ENCODE measurements around the gene DUSP15. TPM values are rescaled to one million over a fixed set of nuclear protein-coding genes. Genes with fewer than 3 reads are reported as not detected.

The DUSP15 gene
- total and polyA plus RNA-seq, 5 donors from 2014 or later, result not detected

DNA sequence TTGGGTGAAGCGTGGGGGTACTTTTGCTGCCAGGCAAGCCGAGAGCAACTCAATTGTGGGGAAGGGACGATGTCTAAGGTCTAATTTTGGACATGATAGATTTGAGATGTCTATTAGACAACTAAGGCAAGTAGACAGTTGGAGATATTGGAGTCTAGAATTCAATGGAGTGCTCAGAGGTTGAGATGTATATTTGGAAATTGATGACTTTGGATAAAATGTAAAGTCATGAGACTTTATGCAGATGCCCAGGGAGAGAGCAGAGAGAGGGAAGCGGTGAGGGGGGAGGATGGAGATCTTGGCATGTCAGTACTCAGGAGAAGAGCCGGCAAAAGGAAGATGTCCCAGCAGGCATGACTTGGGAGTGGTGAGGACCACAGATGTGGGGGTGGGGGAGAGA, 44.3 kb downstream of the DUSP15 start:
- no peak for DNase-seq
- peaks cover 6% of the 10 kb centered on the region for H3K4me1 ChIP-seq (ENCODE audit: control insufficient read depth, insufficient read depth, low read length, poor library complexity, severe bottlenecking)
- H3K27ac Mint-ChIP-seq, result no peak overlapping the region
- H3K27ac ChIP-seq (ENCODE audit: insufficient read depth, low read length, poor library complexity, severe bottlenecking), result no peak overlapping the region
- H3K27me3 Mint-ChIP-seq, result no peaks in the 10 kb centered on the region
- no peak overlapping the region for H3K4me3 Mint-ChIP-seq
- H3K9me3 ChIP-seq (ENCODE audit: control insufficient read depth in 2 of 2, low read length in 2 of 2), result no peaks in the 10 kb centered on the region
- peaks cover 0 to 13% (median 1%) of the 10 kb centered on the region in 4 donors for H3K4me1 Mint-ChIP-seq
- no peaks in the 10 kb centered on the region for H3K9me3 Mint-ChIP-seq
- no peaks in the 10 kb centered on the region for H3K36me3 ChIP-seq (ENCODE audit: control insufficient read depth, insufficient read depth, low read length)
- H3K4me3 ChIP-seq (ENCODE audit: low read depth, low read length), result no peak overlapping the region
- no peak for ATAC-seq (ENCODE audit: low read depth in 2 of 2)
- no peaks in the 10 kb centered on the region for H3K27me3 ChIP-seq (ENCODE audit: control insufficient read depth, insufficient read depth, low read length)
- no peaks in the 10 kb centered on the region for H3K36me3 Mint-ChIP-seq

DNA sequence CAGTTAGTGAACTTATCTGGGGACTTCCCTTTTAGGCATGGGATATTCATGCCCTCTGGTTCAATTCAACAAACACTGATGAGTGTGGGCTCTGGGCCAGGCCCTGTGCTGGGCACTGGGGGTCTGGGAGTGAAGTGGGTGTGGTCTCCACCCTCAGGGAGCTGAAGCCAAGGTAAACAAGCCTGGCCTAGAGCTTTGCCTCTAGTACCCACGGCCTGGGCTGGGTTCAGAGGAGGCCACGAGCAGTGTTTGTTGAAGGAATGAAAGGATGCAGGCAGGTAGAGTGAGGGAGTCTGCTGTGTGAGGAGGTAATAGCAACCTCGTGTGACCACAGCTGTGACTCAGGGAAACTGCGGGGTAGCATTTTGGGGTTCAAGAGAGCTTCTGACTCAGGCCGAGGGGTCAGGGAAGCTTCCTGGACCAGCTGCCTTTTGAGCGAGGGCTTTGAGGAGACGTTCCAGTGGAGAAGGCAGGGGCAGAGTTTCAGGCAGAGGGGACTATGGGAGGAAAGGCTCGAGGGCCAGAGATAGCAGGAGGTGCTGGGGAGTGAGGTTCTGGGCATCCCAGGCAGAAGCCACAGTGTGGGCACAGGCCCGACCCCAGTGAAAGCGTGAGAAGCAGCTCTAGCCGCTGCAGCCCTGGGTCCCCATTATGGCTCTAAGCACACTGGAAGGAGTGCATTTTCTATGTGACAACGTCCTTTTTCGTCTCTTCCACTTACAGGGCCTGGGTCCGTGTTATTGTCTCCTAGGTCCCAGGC, 45.6 kb downstream of the DUSP15 start:
- no peak for ATAC-seq (ENCODE audit: low read depth in 2 of 2)
- Histone ChIP-seq H3K9me3 (ENCODE audit: control insufficient read depth in 2 of 2, low read length in 2 of 2) (no peaks in the 10 kb centered on the region), H3K27ac (ENCODE audit: insufficient read depth, low read length, poor library complexity, severe bottlenecking) (no peak overlapping the region), H3K4me1 (ENCODE audit: control insufficient read depth, insufficient read depth, low read length, poor library complexity, severe bottlenecking) (peaks cover 6% of the 10 kb centered on the region), H3K4me3 (ENCODE audit: low read depth, low read length) (no peak overlapping the region), H3K27me3 (ENCODE audit: control insufficient read depth, insufficient read depth, low read length) (no peaks in the 10 kb centered on the region), H3K36me3 (ENCODE audit: control insufficient read depth, insufficient read depth, low read length) (no peaks in the 10 kb centered on the region)
- H3K36me3 Mint-ChIP-seq, result no peaks in the 10 kb centered on the region
- DNase-seq, result no peak
- no peaks in the 10 kb centered on the region for H3K9me3 Mint-ChIP-seq
- no peak overlapping the region for H3K4me3 Mint-ChIP-seq
- H3K27me3 Mint-ChIP-seq, result no peaks in the 10 kb centered on the region
- peaks cover 0 to 13% (median 1%) of the 10 kb centered on the region in 4 donors for H3K4me1 Mint-ChIP-seq
- no peak overlapping the region for H3K27ac Mint-ChIP-seq

DNA sequence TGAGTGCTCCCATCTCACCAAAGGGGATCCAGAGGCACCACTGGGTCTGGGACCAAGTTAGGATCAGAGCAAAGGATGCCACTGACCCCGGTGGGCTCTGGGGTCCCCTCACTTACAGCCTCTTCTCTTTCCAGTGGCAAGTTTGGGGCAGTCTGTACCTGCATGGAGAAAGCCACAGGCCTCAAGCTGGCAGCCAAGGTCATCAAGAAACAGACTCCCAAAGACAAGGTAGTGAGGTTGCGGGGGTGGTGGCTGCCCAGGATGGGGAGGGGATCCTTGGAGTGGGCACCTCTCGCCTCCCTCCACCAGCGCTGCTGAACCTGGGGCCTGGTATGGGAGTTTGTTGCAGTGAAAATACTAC, 46.2 kb downstream of the DUSP15 start:
- H3K36me3 Mint-ChIP-seq, result no peaks in the 10 kb centered on the region
- DNase-seq, result no peak
- ATAC-seq (ENCODE audit: low read depth in 2 of 2), result no peak
- H3K27me3 Mint-ChIP-seq, result no peaks in the 10 kb centered on the region
- H3K9me3 Mint-ChIP-seq, result no peaks in the 10 kb centered on the region
- H3K27me3 ChIP-seq (ENCODE audit: control insufficient read depth, insufficient read depth, low read length), result no peaks in the 10 kb centered on the region
- peaks cover 6% of the 10 kb centered on the region for H3K4me1 ChIP-seq (ENCODE audit: control insufficient read depth, insufficient read depth, low read length, poor library complexity, severe bottlenecking)
- H3K4me1 Mint-ChIP-seq, result peaks cover 0 to 13% (median 1%) of the 10 kb centered on the region in 4 donors
- no peak overlapping the region for H3K27ac ChIP-seq (ENCODE audit: insufficient read depth, low read length, poor library complexity, severe bottlenecking)
- H3K36me3 ChIP-seq (ENCODE audit: control insufficient read depth, insufficient read depth, low read length), result no peaks in the 10 kb centered on the region
- no peak overlapping the region for H3K4me3 ChIP-seq (ENCODE audit: low read depth, low read length)
- H3K4me3 Mint-ChIP-seq, result no peak overlapping the region
- H3K27ac Mint-ChIP-seq, result no peak overlapping the region
- no peaks in the 10 kb centered on the region for H3K9me3 ChIP-seq (ENCODE audit: control insufficient read depth in 2 of 2, low read length in 2 of 2)

DNA sequence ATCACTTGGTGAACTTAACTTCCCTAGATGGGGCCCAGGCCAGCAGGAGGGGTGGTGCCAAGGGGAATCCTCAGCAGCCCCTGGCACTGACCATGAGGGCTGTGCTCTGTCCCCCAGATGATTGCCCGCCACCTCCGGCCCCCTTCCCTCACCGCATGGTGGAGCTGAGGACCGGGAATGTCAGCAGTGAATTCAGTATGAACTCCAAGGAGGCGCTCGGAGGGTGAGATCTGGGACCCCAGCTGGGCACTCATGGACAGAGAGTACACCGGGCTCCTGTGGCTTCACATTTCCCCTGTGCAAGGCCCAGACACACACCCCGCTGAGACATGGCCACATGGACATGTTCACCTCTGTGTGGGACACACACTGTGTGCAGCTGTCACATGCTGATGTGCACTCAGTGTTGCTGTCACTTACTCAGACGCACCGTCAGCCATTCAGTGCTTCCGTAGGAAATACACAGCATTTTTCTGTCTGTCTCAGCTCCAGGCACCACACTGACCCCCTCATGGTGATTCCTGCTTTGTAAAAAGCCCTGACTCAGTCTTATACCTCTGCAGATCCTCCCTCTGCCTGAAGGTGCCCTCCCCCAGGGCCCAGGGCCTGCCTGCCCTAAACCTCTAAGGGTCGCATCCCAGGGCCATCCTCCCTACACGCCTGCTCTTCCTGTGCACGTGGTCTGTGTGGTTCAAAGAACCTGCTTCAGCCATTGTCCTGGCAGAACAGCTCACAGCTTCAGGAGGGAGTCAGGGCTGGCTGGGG, 46.8 kb downstream of the DUSP15 start:
- Mint-ChIP-seq H3K27me3 (no peaks in the 10 kb centered on the region), H3K36me3 (no peaks in the 10 kb centered on the region), H3K27ac (no peak overlapping the region), H3K4me1 (peaks cover 0 to 13% (median 1%) of the 10 kb centered on the region in 4 donors), H3K9me3 (no peaks in the 10 kb centered on the region), H3K4me3 (peak overlapping the region in 1 of 4 donors; percentile 60)
- H3K36me3 ChIP-seq (ENCODE audit: control insufficient read depth, insufficient read depth, low read length), result no peaks in the 10 kb centered on the region
- DNase-seq (no peak), ATAC-seq (ENCODE audit: low read depth in 2 of 2) (no peak)
- H3K27me3 ChIP-seq (ENCODE audit: control insufficient read depth, insufficient read depth, low read length), result no peaks in the 10 kb centered on the region
- H3K9me3 ChIP-seq (ENCODE audit: control insufficient read depth in 2 of 2, low read length in 2 of 2), result no peaks in the 10 kb centered on the region
- no peak overlapping the region for H3K27ac ChIP-seq (ENCODE audit: insufficient read depth, low read length, poor library complexity, severe bottlenecking)
- H3K4me1 ChIP-seq (ENCODE audit: control insufficient read depth, insufficient read depth, low read length, poor library complexity, severe bottlenecking), result peaks cover 6% of the 10 kb centered on the region
- no peak overlapping the region for H3K4me3 ChIP-seq (ENCODE audit: low read depth, low read length)

DNA sequence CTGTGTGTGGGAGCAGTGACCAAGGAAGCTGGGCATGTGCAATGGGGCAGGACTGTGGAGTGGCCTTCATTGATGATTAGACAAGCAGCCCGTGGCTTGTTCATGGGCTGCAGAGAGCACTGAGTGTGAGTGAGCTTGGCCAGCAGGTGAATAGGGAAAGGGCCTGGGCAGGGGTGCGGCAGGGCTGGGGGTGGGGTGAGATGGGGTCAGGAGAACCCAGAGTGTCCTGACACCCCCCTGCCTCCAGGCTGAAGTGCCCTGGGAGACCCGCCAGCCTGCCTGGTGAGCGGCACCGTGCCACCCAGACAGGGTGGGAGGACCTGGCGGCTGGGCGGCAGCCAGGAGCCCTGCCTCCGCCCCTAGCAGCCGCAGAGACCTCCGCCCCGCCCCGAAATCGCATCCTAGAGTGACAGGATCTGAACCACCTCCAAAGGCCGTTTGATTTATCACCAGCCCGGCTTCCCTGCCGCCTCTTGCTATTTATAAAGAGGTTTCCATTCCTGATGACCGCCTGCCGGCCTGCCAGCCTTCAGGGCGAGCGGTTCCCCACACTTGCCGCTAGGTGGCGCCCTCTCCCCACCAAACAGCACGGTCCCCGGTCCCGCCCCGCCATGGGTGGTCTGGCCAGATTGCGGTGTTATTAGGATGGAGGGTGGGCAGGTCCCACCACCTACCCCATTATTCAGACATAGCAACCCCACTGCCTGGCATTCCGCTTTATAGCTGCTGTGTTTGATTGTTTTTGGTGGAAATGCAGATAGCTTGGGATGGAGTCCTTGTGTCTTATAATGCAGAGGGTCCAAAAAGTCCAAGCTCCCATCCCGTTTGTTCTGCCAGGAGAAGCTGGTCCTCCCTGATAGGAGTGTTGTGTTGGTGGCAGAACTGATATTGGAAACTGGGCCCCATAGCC, 47.7 kb downstream of the DUSP15 start:
- Mint-ChIP-seq H3K9me3 (no peaks in the 10 kb centered on the region), H3K4me1 (peaks cover 0 to 12% (median 1%) of the 10 kb centered on the region in 4 donors), H3K27ac (no peak overlapping the region), H3K4me3 (peak overlapping the region in 2 of 4 donors; percentile 52 to 60), H3K27me3 (no peaks in the 10 kb centered on the region), H3K36me3 (no peaks in the 10 kb centered on the region)
- ATAC-seq (ENCODE audit: low read depth in 2 of 2), result peak; percentile 76 to 77
- no peaks in the 10 kb centered on the region for H3K27me3 ChIP-seq (ENCODE audit: control insufficient read depth, insufficient read depth, low read length)
- H3K4me3 ChIP-seq (ENCODE audit: low read depth, low read length), result peak overlapping the region; percentile 4
- no peak overlapping the region for H3K27ac ChIP-seq (ENCODE audit: insufficient read depth, low read length, poor library complexity, severe bottlenecking)
- DNase-seq, result peak; percentile 62 to 71 (median 64)
- no peaks in the 10 kb centered on the region for H3K9me3 ChIP-seq (ENCODE audit: control insufficient read depth in 2 of 2, low read length in 2 of 2)
- H3K36me3 ChIP-seq (ENCODE audit: control insufficient read depth, insufficient read depth, low read length), result no peaks in the 10 kb centered on the region
- H3K4me1 ChIP-seq (ENCODE audit: control insufficient read depth, insufficient read depth, low read length, poor library complexity, severe bottlenecking), result peaks cover 6% of the 10 kb centered on the region

DNA sequence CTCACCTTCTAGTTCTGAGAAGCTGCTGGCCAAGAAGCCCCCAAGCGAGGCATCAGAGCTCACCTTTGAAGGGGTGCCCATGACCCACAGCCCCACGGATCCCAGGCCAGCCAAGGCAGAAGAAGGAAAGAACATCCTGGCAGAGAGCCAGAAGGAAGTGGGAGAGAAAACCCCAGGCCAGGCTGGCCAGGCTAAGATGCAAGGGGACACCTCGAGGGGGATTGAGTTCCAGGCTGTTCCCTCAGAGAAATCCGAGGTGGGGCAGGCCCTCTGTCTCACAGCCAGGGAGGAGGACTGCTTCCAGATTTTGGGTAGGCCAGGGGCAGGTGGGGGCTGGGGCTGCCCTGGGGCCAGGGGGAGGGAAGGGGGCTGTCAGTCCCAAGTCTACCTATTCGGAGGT, 48.9 kb downstream of the DUSP15 start:
- H3K9me3 Mint-ChIP-seq, result no peaks in the 10 kb centered on the region
- H3K9me3 ChIP-seq (ENCODE audit: control insufficient read depth in 2 of 2, low read length in 2 of 2), result no peaks in the 10 kb centered on the region
- DNase-seq (no peak), ATAC-seq (ENCODE audit: low read depth in 2 of 2) (no peak)
- H3K27me3 Mint-ChIP-seq, result no peaks in the 10 kb centered on the region
- H3K4me3 Mint-ChIP-seq, result no peak overlapping the region
- peaks cover 0 to 12% (median 1%) of the 10 kb centered on the region in 4 donors for H3K4me1 Mint-ChIP-seq
- H3K4me3 ChIP-seq (ENCODE audit: low read depth, low read length), result no peak overlapping the region
- peaks cover 6% of the 10 kb centered on the region for H3K4me1 ChIP-seq (ENCODE audit: control insufficient read depth, insufficient read depth, low read length, poor library complexity, severe bottlenecking)
- no peak overlapping the region for H3K27ac Mint-ChIP-seq
- H3K27me3 ChIP-seq (ENCODE audit: control insufficient read depth, insufficient read depth, low read length), result no peaks in the 10 kb centered on the region
- no peaks in the 10 kb centered on the region for H3K36me3 ChIP-seq (ENCODE audit: control insufficient read depth, insufficient read depth, low read length)
- H3K27ac ChIP-seq (ENCODE audit: insufficient read depth, low read length, poor library complexity, severe bottlenecking), result no peak overlapping the region
- no peaks in the 10 kb centered on the region for H3K36me3 Mint-ChIP-seq

DNA sequence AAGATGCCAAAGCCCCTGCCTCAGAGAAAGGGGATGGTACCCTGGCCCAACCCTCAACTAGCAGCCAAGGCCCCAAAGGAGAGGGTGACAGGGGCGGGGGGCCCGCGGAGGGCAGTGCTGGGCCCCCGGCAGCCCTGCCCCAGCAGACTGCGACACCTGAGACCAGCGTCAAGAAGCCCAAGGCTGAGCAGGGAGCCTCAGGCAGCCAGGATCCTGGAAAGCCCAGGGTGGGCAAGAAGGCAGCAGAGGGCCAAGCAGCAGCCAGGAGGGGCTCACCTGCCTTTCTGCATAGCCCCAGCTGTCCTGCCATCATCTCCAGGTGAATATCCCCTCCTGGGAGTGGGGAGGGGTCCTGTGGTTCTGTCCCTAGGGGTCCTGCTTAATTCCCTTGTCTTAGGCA, 50.1 kb downstream of the DUSP15 start:
- no peaks in the 10 kb centered on the region for H3K9me3 Mint-ChIP-seq
- Histone ChIP-seq H3K9me3 (ENCODE audit: control insufficient read depth in 2 of 2, low read length in 2 of 2) (no peaks in the 10 kb centered on the region), H3K4me1 (ENCODE audit: control insufficient read depth, insufficient read depth, low read length, poor library complexity, severe bottlenecking) (peaks cover 6% of the 10 kb centered on the region), H3K4me3 (ENCODE audit: low read depth, low read length) (no peak overlapping the region), H3K27ac (ENCODE audit: insufficient read depth, low read length, poor library complexity, severe bottlenecking) (no peak overlapping the region), H3K27me3 (ENCODE audit: control insufficient read depth, insufficient read depth, low read length) (no peaks in the 10 kb centered on the region), H3K36me3 (ENCODE audit: control insufficient read depth, insufficient read depth, low read length) (no peaks in the 10 kb centered on the region)
- H3K4me3 Mint-ChIP-seq, result no peak overlapping the region
- DNase-seq, result no peak
- H3K4me1 Mint-ChIP-seq, result peaks cover 0 to 12% (median 1%) of the 10 kb centered on the region in 4 donors
- no peaks in the 10 kb centered on the region for H3K36me3 Mint-ChIP-seq
- ATAC-seq (ENCODE audit: low read depth in 2 of 2), result no peak
- H3K27me3 Mint-ChIP-seq, result no peaks in the 10 kb centered on the region
- no peak overlapping the region for H3K27ac Mint-ChIP-seq

Measured in CD4-positive, CD25-positive, alpha-beta regulatory T cell (primary cell).